Smooth muscle cell (in vitro differentiated cells): Measurements from ENCODE around the gene LRRC32. TPM values are rescaled to one million over a fixed set of nuclear protein-coding genes. Genes with fewer than 3 reads are reported as not detected.

Experiments
- DNase-seq: peaks from one replicate; lab custom pipeline; 2025; ENCODE audit not compliant: unreplicated experiment; lab: John Stamatoyannopoulos, UW
- H2AFZ ChIP-seq: fragments of 200-600 bp; sonication (generic); 2 replicates; pipeline ENCODE4 v1.6.0; 2016; ENCODE audit warnings: antibody characterized with exemption, low read depth, mild to moderate bottlenecking
- H3F3A ChIP-seq: fragments of 200-600 bp; sonication (generic); 2 replicates; pipeline ENCODE4 v1.6.0; 2017; ENCODE audit warnings: antibody characterized with exemption, low read depth
- H3K27ac ChIP-seq: fragments of 200-600 bp; sonication (generic); 2 replicates; pipeline ENCODE4 v1.5.1; 2016; ENCODE audit warnings: low read depth, mild to moderate bottlenecking
- H3K27me3 ChIP-seq: fragments of 200-600 bp; sonication (generic); 2 replicates; pipeline ENCODE4 v1.6.1; 2016; ENCODE audit warnings: low read depth, mild to moderate bottlenecking
- H3K36me3 ChIP-seq: fragments of 200-600 bp; sonication (generic); 2 replicates; pipeline ENCODE4 v1.5.1; 2016; ENCODE audit warnings: low read depth
- H3K4me1 ChIP-seq: fragments of 200-600 bp; sonication (generic); 2 replicates; pipeline ENCODE4 v1.5.1; 2016; ENCODE audit warnings: low read depth
- H3K4me2 ChIP-seq: fragments of 200-600 bp; sonication (generic); 2 replicates; pipeline ENCODE4 v1.6.0; 2016; ENCODE audit warnings: mild to moderate bottlenecking
- H3K4me3 ChIP-seq: fragments of 200-600 bp; sonication (generic); 2 replicates; pipeline ENCODE4 v1.5.1; 2016; ENCODE audit warnings: mild to moderate bottlenecking
- H3K79me2 ChIP-seq: fragments of 200-600 bp; sonication (generic); 2 replicates; pipeline ENCODE4 v1.6.0; 2016; ENCODE audit warnings: low read depth, mild to moderate bottlenecking
- H3K9ac ChIP-seq: fragments of 200-600 bp; sonication (generic); 2 replicates; pipeline ENCODE4 v1.6.0; 2016; ENCODE audit warnings: low read depth
- H3K9me3 ChIP-seq: fragments of 200-600 bp; sonication (generic); replicated peaks from 2 replicates; pipeline ENCODE4 v1.5.1; 2016; ENCODE audit warnings: low read depth
- H4K20me1 ChIP-seq: fragments of 200-600 bp; sonication (generic); 2 replicates; pipeline ENCODE4 v1.6.0; 2016; ENCODE audit warnings: low read depth
- CTCF ChIP-seq: fragments of 200-600 bp; sonication (generic); IDR thresholded peaks from 2 replicates; pipeline ENCODE4 v1.5.1; 2017; ENCODE audit warnings: borderline replicate concordance, mild to moderate bottlenecking, antibody characterized with exemption; ENCODE audit not compliant: insufficient read depth, poor library complexity, severe bottlenecking
- WGBS: methylation state at CpG from one replicate; pipeline ENCODE4 v1.1.7; 2016; ENCODE audit warnings: low lambda C conversion rate; 5-methylcytosine and 5-hydroxymethylcytosine counted together
- polyA plus RNA-seq: library from polyadenylated mRNA; unstranded; fragments of >200 nt; fragmentation: Nextera tagmentation; extraction: Ambion mirVana; gene quantifications from 2 replicates; pipeline ENCODE4 v1.2.1, GENCODE V29; 2016
- total RNA-seq: library from RNA; depleted of rRNA; stranded (reverse); fragments of >200 nt; gene quantifications from 2 replicates; pipeline ENCODE4 v1.2.3, GENCODE V29; 2014

The LRRC32 gene
- total and polyA plus RNA-seq, 2 experiments from 2014 or later, result 171 to 444 TPM

- H3K79me2 ChIP-seq, result peaks cover 24% of the 10 kb centered on the region
- 94% methylated on average over 3 of the region's 3 CpGs for WGBS
- peak overlapping the region; percentile 96 for H3K27ac ChIP-seq
- H3K4me3 ChIP-seq, result no peak overlapping the region
- H3K27me3 ChIP-seq, result no peaks in the 10 kb centered on the region
- no peaks in the 10 kb centered on the region for H3K36me3 ChIP-seq
- no peak overlapping the region for H3K4me2 ChIP-seq
- peaks cover 15% of the 10 kb centered on the region for H3F3A ChIP-seq
- DNase-seq, result no peak
- peaks cover 61% of the 10 kb centered on the region for H4K20me1 ChIP-seq
- no peak overlapping the region for H3K9ac ChIP-seq
- no peaks in the 10 kb centered on the region for H3K4me1 ChIP-seq
- TF ChIP-seq CTCF, result no peak
- no peak overlapping the region for H2AFZ ChIP-seq
- no peaks in the 10 kb centered on the region for H3K9me3 ChIP-seq
These were observed 12.3 kb downstream of the LRRC32 start for GRCh38 chr11:76658231-76658630.

GRCh38 chr11:76657187-76658170, 13.1 kb downstream of the LRRC32 start:
- Histone ChIP-seq H2AFZ (no peak overlapping the region), H3K9ac (no peak overlapping the region), H3F3A (peaks cover 7% of the 10 kb centered on the region), H4K20me1 (peaks cover 53% of the 10 kb centered on the region), H3K36me3 (no peaks in the 10 kb centered on the region), H3K4me3 (no peak overlapping the region), H3K79me2 (peaks cover 19% of the 10 kb centered on the region), H3K9me3 (no peaks in the 10 kb centered on the region), H3K27ac (peak overlapping the region; percentile 96), H3K4me2 (no peak overlapping the region), H3K4me1 (no peaks in the 10 kb centered on the region), H3K27me3 (no peaks in the 10 kb centered on the region)
- TF ChIP-seq CTCF, result no peak
- WGBS, result 90% methylated on average over 14 of the region's 14 CpGs
- DNase-seq, result no peak

GRCh38 chr11:76656571-76657081, 13.9 kb downstream of the LRRC32 start:
- Histone ChIP-seq H4K20me1 (peaks cover 45% of the 10 kb centered on the region), H3K4me3 (no peak overlapping the region), H2AFZ (no peak overlapping the region), H3K27me3 (no peaks in the 10 kb centered on the region), H3K79me2 (peaks cover 11% of the 10 kb centered on the region), H3K4me1 (no peaks in the 10 kb centered on the region), H3F3A (peaks cover 7% of the 10 kb centered on the region), H3K4me2 (peak overlapping the region; percentile 31), H3K9ac (no peak overlapping the region), H3K27ac (peak overlapping the region; percentile 96), H3K36me3 (no peaks in the 10 kb centered on the region), H3K9me3 (no peaks in the 10 kb centered on the region)
- 49% methylated on average over 7 of the region's 7 CpGs for WGBS
- no peak for DNase-seq
- no peak for TF ChIP-seq CTCF
